IPS-20b (cell line): ENCODE results near the gene LTBP1.

Source experiments
- H3K27ac ChIP-seq: one replicate; pipeline ENCODE4 v1.5.1; 2013; ENCODE audit warnings: low read length
- H3K27me3 ChIP-seq: 2 replicates; pipeline ENCODE4 v1.6.1; 2013; ENCODE audit warnings: mild to moderate bottlenecking, low read length, inconsistent platforms; ENCODE audit not compliant: insufficient read depth
- H3K36me3 ChIP-seq: 2 replicates; pipeline ENCODE4 v1.6.1; 2013; ENCODE audit warnings: low read depth, mild to moderate bottlenecking, inconsistent platforms, low read length, moderate library complexity; ENCODE audit not compliant: insufficient read depth
- H3K4me1 ChIP-seq: 2 replicates; pipeline ENCODE4 v1.6.1; 2013; ENCODE audit warnings: mild to moderate bottlenecking, control low read depth, inconsistent platforms, low read length, moderate library complexity; ENCODE audit not compliant: insufficient read depth
- H3K4me3 ChIP-seq: 2 replicates; pipeline ENCODE4 v1.5.1; 2013; ENCODE audit warnings: mild to moderate bottlenecking, low read length, inconsistent platforms
- H3K9ac ChIP-seq: 2 replicates; pipeline ENCODE4 v1.6.1; 2013; ENCODE audit warnings: low read depth, mild to moderate bottlenecking, inconsistent platforms, low read length, moderate library complexity
- H3K9me3 ChIP-seq: 2 replicates; pipeline ENCODE4 v1.6.1; 2013; ENCODE audit warnings: mild to moderate bottlenecking, low read depth, low read length, inconsistent platforms; ENCODE audit not compliant: insufficient read depth

The LTBP1 gene

DNA sequence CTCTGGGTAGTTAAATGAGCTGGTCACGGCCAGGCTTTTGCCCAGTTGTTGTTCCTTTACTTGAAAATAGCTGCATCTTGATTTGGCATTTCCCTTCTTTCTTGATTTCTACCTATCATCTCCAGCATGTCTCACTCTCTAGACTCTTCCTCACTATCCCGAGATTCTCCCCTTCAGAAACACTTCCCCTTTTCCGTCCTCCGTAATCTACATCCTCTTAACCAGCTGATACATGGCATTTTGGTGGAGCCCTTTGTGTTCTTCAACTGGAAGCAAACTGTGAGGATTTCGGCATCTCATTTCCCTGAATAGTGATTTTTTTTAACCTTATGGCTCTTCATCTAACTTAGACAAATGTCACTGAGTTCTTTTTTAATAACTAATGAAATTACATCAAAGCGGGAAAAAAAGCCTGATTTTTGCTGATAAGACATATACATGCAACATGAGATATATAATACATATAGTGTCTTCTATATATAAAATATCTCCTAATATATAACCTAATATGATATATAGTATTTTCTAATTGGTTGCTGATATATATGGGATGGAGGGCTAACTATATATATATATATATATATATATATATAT is 309.5 kb downstream of the LTBP1 start:
- no peaks in the 10 kb centered on the region for H3K4me1 ChIP-seq
- H3K4me3 ChIP-seq = no peak overlapping the region
- H3K36me3 ChIP-seq = no peaks in the 10 kb centered on the region
- no peaks in the 10 kb centered on the region for H3K9me3 ChIP-seq
- H3K9ac ChIP-seq = no peak overlapping the region
- H3K27ac ChIP-seq = no peak overlapping the region
- H3K27me3 ChIP-seq = no peaks in the 10 kb centered on the region

DNA sequence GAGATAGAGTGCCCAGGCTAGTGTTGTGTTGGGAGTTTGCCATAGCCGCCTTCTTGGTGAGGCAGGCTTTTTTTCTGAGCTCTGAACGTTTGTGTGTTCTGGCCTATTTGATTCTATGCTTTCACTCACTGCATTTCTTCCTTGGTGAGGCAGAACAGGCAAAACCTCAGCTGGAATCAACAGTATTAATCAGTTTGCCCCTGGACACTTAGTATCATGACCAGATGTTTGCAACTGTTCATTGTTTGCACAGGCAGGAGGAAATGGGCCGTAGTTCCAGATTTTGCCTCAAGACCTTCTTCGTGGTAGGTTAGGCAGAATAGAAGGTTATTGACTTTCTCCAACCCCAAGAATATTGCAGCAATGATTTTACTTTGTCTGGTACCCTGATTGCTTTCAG is 311.6 kb downstream of the LTBP1 start:
- Histone ChIP-seq H3K27me3 (no peaks in the 10 kb centered on the region), H3K27ac (no peak overlapping the region), H3K4me1 (no peaks in the 10 kb centered on the region), H3K9me3 (no peaks in the 10 kb centered on the region), H3K36me3 (no peaks in the 10 kb centered on the region), H3K4me3 (no peak overlapping the region), H3K9ac (no peak overlapping the region)

DNA sequence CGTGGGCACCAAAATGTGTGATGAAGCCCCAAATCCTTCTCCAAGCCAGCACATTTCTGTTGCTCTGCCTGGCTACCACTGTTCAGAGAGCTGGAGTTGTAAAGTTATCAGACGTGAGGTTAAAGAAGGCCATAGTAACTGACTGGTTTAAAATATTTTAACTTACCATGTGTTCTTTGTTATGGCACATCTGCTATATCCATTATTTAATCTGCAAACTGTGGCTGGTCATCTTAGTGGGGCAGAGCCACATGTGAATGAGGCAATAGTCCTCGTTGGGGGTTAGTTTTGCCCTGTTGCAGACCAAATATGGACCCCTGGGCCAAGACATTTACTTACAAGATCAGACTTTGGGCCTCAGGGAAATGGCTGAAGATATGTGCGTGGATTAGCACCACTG is 315.3 kb downstream of the LTBP1 start:
- H3K9ac ChIP-seq = no peak overlapping the region
- no peaks in the 10 kb centered on the region for H3K9me3 ChIP-seq
- H3K27me3 ChIP-seq = no peaks in the 10 kb centered on the region
- no peak overlapping the region for H3K27ac ChIP-seq
- H3K4me1 ChIP-seq = no peaks in the 10 kb centered on the region
- H3K36me3 ChIP-seq = no peaks in the 10 kb centered on the region
- no peak overlapping the region for H3K4me3 ChIP-seq

DNA sequence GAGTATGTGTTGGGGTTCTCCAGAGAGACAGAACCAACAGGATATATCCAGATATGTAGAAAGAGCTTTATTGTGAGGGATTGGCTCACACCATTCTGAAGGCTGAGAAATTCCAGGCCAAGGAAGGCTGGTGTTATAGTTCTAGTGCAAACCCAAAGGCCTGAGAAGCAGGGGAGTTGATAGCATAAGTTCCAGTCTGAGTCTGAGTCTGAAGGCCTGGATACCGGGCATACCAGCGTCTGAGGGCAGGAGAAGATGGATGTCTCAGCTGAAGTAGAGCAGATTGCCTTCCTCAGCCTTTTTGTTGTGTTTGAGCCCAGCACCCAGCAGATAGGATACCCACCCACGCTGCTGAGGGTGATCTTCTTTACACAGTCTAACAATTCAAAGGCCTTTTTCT is 318.0 kb downstream of the LTBP1 start:
- H3K36me3 ChIP-seq = no peaks in the 10 kb centered on the region
- H3K27me3 ChIP-seq = no peaks in the 10 kb centered on the region
- no peak overlapping the region for H3K9ac ChIP-seq
- no peaks in the 10 kb centered on the region for H3K4me1 ChIP-seq
- no peaks in the 10 kb centered on the region for H3K9me3 ChIP-seq
- H3K27ac ChIP-seq = no peak overlapping the region
- no peak overlapping the region for H3K4me3 ChIP-seq

DNA sequence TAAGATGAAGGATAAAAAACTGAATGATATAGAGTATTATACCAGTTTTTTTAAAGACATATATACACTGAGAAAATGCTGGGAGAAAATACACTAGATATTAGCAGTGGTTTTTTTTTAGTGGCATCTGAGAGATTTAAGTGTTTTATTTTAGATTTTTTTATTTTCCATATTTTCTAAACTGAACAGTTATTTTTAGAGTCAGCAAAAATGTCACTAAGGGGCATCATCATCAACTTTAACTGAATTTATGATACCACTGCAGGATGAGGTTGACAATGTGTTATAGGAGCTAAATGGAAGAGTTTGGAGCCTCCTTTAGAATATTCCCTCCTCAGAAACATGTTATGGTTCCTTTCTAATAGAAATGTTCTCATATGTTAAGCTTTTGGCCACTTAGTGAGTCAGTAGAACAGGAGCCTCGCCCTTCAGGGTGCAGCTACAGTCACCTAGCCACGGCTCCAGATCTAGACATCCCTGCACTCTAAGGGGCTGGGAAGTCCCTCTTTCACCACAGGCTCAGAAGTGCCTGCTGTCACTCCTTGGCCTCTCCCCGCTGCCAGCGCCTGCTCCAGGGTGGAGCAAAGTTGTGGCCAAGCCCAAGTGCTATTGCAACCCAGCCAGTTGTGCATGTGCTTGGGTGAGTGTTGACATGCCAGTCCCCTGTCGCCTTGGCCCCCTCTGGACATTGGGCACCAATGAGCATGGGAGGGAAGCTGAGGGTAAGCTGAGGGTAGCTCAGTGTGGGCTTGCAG is 319.0 kb downstream of the LTBP1 start:
- Histone ChIP-seq H3K36me3 (no peaks in the 10 kb centered on the region), H3K9ac (no peak overlapping the region), H3K9me3 (no peaks in the 10 kb centered on the region), H3K27me3 (no peaks in the 10 kb centered on the region), H3K4me1 (no peaks in the 10 kb centered on the region), H3K4me3 (no peak overlapping the region), H3K27ac (no peak overlapping the region)

DNA sequence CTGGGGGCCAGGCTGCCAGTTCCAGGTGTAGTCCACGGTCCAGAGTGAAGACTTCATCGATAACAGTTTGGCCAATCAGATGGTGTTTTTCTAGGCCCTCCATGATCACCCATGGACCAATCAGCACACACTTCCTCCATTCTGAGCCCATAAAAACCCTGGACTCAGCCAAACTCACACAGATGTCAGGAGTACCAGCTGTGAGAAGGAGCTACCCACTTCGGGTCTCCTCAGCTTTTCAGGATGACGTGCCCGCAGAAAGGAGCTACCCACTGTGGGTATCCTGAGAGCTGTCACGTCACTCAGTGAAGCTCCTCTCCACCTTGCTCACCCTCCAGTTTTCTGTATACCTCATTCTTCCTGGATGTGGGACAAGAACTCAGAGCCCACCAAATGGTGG is 319.7 kb downstream of the LTBP1 start:
- H3K4me3 ChIP-seq = no peak overlapping the region
- no peaks in the 10 kb centered on the region for H3K9me3 ChIP-seq
- no peaks in the 10 kb centered on the region for H3K4me1 ChIP-seq
- no peaks in the 10 kb centered on the region for H3K27me3 ChIP-seq
- no peak overlapping the region for H3K9ac ChIP-seq
- no peak overlapping the region for H3K27ac ChIP-seq
- no peaks in the 10 kb centered on the region for H3K36me3 ChIP-seq

DNA sequence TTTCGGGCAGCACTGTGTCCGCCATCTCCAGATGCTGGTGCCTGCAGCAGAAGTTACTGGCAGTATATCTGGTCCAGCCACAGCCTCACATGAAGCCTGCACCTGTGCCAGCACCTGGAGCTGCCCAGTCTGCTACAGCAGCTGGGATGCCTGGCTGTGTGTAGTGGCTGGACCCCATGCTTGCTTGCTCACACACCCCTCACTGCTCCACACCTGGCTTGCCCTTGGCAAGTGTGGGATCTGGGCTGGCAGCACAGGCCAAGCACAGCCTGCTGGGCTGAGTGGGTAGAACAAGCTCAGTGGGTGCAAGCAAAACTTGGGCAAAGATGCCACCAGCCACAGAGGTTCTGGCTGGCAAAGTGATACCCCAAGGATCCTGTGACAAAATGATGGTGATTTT is 320.3 kb downstream of the LTBP1 start:
- no peak overlapping the region for H3K4me3 ChIP-seq
- H3K4me1 ChIP-seq = no peaks in the 10 kb centered on the region
- H3K9ac ChIP-seq = no peak overlapping the region
- no peaks in the 10 kb centered on the region for H3K9me3 ChIP-seq
- H3K27ac ChIP-seq = no peak overlapping the region
- H3K36me3 ChIP-seq = no peaks in the 10 kb centered on the region
- no peaks in the 10 kb centered on the region for H3K27me3 ChIP-seq

DNA sequence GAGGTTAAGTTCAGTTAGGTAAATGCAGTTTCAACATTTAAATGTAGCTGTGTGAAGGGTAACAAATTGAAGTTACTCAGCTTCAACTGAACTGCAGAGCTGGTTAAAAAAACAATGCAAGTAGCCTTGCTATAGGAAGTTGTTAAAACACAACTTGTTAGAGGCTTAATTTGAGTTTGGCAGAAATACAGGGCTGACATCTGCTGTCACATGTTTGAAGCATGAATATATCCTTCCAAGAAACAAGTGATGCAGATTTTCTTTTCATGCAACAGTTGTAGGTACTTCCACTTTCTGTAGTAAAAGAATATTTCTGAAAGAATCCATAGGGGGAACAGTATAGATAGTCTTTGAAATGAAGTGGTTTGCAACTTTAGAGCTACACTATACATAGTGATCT is 321.0 kb downstream of the LTBP1 start:
- no peak overlapping the region for H3K27ac ChIP-seq

DNA sequence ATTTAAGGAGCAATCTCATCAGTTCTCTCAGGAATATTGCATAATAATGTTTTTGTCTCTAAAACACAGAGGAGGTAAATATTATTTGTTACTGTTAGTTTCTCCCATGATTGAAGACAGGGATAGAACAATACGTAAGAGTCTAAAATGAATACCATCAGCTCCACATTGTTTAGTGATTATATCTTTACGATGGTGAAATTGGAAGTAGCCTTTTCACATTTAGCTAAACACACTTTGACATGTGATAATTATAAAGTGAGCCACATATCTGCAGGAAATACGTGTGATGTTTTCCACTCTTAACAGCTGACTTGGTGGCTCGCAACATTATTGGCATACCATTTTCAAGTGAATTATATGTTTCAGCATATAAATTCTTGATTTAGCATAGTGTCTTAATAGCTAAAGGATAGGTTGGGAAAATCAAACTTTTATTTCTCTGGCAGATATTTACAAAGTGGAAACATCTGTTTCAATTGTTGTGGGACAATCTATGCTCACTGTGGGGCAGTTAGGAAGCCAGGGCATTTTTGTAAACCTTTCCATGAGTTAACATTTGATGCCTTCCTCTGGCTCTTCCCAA is 321.6 kb downstream of the LTBP1 start:
- Histone ChIP-seq H3K36me3 (no peaks in the 10 kb centered on the region), H3K4me1 (no peaks in the 10 kb centered on the region), H3K27ac (no peak overlapping the region)

More for the DNA sequence above, 321.0 kb downstream of the LTBP1 start:
- H3K4me3 ChIP-seq = no peak overlapping the region
- H3K36me3 ChIP-seq = no peaks in the 10 kb centered on the region
- H3K4me1 ChIP-seq = no peaks in the 10 kb centered on the region
- no peaks in the 10 kb centered on the region for H3K9me3 ChIP-seq
- H3K27me3 ChIP-seq = no peaks in the 10 kb centered on the region
- H3K9ac ChIP-seq = no peak overlapping the region

DNA sequence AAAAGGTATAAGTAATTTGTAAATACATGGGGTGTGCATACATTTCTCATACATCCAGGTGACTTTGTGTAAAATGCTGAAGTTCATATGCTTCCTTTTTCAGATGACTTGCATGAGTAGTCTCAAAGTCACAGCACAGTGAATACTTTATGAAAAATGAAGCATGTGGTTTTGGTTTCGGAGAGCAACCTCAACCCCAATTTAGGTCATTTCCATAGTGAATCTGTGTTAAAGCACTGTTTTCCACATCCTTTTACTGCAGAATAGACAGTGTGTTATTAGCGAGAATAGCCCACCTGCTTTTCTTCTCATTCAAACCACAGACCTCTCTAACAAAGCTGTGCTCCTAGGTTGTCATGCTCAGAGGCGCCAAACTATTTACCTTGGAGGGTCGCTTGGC is 325.2 kb downstream of the LTBP1 start:
- H3K4me3 ChIP-seq = no peak overlapping the region
- no peaks in the 10 kb centered on the region for H3K4me1 ChIP-seq
- no peaks in the 10 kb centered on the region for H3K36me3 ChIP-seq
- H3K9me3 ChIP-seq = no peaks in the 10 kb centered on the region
- no peak overlapping the region for H3K9ac ChIP-seq
- no peaks in the 10 kb centered on the region for H3K27me3 ChIP-seq
- H3K27ac ChIP-seq = no peak overlapping the region

More for the DNA sequence above, 321.6 kb downstream of the LTBP1 start:
- H3K9me3 ChIP-seq = no peaks in the 10 kb centered on the region
- no peak overlapping the region for H3K9ac ChIP-seq
- no peak overlapping the region for H3K4me3 ChIP-seq
- H3K27me3 ChIP-seq = no peaks in the 10 kb centered on the region

DNA sequence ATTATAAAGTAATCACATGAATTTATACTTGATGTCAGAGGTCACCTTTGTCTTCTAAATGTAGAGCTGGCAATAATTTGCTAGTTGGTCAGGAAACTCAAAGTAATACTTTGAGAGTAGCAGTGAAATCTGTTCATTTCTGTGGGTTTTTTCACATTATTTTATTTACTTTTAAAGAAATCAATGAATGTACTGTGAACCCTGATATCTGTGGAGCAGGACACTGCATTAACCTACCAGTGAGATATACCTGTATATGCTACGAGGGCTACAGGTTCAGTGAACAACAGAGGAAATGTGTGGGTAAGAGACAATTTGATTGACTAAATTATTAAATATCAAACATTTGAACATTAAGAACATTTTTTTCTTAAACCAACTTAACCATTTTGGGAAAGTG is 326.7 kb downstream of the LTBP1 start:
- Histone ChIP-seq H3K9me3 (no peaks in the 10 kb centered on the region), H3K36me3 (no peaks in the 10 kb centered on the region), H3K9ac (no peak overlapping the region), H3K4me3 (no peak overlapping the region), H3K27ac (no peak overlapping the region), H3K4me1 (no peaks in the 10 kb centered on the region), H3K27me3 (no peaks in the 10 kb centered on the region)

DNA sequence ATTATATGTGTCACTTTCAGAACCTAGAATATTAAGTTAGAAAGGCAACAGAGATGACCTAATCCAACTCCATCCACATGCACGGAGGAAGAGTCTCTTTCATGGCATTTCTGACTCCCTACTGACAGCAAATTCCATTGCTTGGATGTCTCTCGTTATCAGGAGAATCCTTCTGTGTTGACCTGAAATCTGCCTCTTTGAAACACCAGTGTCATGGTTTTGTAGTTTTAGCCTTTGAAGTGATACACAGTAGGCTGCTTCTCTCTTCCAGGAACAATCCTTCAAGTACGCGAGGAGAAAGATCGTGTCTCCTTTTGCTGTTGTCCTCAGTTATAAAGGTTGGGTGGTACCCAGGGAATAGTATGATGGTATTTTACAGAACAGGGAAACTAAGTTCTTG is 327.8 kb downstream of the LTBP1 start:
- H3K4me3 ChIP-seq = no peak overlapping the region
- no peak overlapping the region for H3K27ac ChIP-seq
- H3K4me1 ChIP-seq = no peaks in the 10 kb centered on the region
- H3K9me3 ChIP-seq = no peaks in the 10 kb centered on the region
- no peaks in the 10 kb centered on the region for H3K36me3 ChIP-seq
- H3K27me3 ChIP-seq = no peaks in the 10 kb centered on the region
- no peak overlapping the region for H3K9ac ChIP-seq
